Measurements from ENCODE around the gene DDX42. TPM values are rescaled to one million over a fixed set of nuclear protein-coding genes. Genes with fewer than 3 reads are reported as not detected.
A peak's percentile ranks its signal among the peaks of the same experiment; 100 is the strongest.

DDX42 gene
- total RNA-seq, 1 experiment from 2014 or later: 174 TPM

GRCh38 chr17:63740464-63741142 lies 33.4 kb upstream of the DDX42 start:
- H3K27ac ChIP-seq (ENCODE audit: low read depth, low read length): peak overlapping the region; percentile 89
- CTCF ChIA-PET: interaction anchor here (0.6 to 1.6 kb wide), 3 partner anchors 11 to 312 kb away, joined by 3 read pairs; no protein-coding TSS in a partner anchor
- intact Hi-C loops (cut with micrococcal nuclease): loop anchor here (1.0 kb wide), 1 partner anchor 33 kb away; the partner anchor contains the start of gene CCDC47

More at GRCh38 chr17:63740464-63741142, 33.4 kb upstream of the DDX42 start:
- ChIA-PET RAD21 (ENCODE audit: low non-redundant PET in 1 of 2, low total read pairs in 2 of 2, uncharacterized antibody in 2 of 2, unreplicated experiment in 2 of 2) (no interaction called here), POLR2A (interaction anchor here (1.5 kb wide), 1 partner anchor 33 kb away, joined by 5 read pairs; the partner anchor contains the start of genes CCDC47 and DDX42)
- H3K9me3 ChIP-seq (ENCODE audit: control insufficient read depth in 1 of 2, insufficient read depth in 1 of 2, low read depth in 1 of 2, low read length in 2 of 2): no peaks in the 10 kb centered on the region
- TF ChIP-seq ZFX (IDR thresholded peaks at IDR 0.05) (no peak), CEBPB (IDR thresholded peaks at IDR 0.05; ENCODE audit: low read depth) (no peak), ELF1 (IDR thresholded peaks at IDR 0.05; ENCODE audit: borderline replicate concordance, low read depth) (no peak), SIN3A (IDR thresholded peaks at IDR 0.05; ENCODE audit: low read depth) (no peak), REST (IDR thresholded peaks at IDR 0.05; ENCODE audit: low read depth) (no peak), SRF (IDR thresholded peaks at IDR 0.05; ENCODE audit: low read depth) (no peak), YY1 (IDR thresholded peaks at IDR 0.05; ENCODE audit: extremely low read depth, insufficient replicate concordance, low read depth, low read length) (no peak), JUND (IDR thresholded peaks at IDR 0.05) (no peak), EZH2 (IDR thresholded peaks at IDR 0.05) (no peak), EZH2phosphoT487 (IDR thresholded peaks at IDR 0.05; ENCODE audit: borderline replicate concordance) (no peak), ZNF274 (IDR thresholded peaks at IDR 0.05; ENCODE audit: low read depth, low read length) (no peak), SP1 (IDR thresholded peaks at IDR 0.05; ENCODE audit: low read depth) (no peak), EGR1 (IDR thresholded peaks at IDR 0.05; ENCODE audit: low read depth) (no peak), FOSL1 (IDR thresholded peaks at IDR 0.05; ENCODE audit: low read depth) (no peak)
- TF ChIP-seq, protein P1, sequence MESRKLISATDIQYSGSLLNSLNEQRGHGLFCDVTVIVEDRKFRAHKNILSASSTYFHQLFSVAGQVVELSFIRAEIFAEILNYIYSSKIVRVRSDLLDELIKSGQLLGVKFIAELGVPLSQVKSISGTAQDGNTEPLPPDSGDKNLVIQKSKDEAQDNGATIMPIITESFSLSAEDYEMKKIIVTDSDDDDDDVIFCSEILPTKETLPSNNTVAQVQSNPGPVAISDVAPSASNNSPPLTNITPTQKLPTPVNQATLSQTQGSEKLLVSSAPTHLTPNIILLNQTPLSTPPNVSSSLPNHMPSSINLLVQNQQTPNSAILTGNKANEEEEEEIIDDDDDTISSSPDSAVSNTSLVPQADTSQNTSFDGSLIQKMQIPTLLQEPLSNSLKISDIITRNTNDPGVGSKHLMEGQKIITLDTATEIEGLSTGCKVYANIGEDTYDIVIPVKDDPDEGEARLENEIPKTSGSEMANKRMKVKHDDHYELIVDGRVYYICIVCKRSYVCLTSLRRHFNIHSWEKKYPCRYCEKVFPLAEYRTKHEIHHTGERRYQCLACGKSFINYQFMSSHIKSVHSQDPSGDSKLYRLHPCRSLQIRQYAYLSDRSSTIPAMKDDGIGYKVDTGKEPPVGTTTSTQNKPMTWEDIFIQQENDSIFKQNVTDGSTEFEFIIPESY (IDR thresholded peaks at IDR 0.05; ENCODE audit: extremely low read depth, insufficient replicate concordance, low read length): no peak
- TF ChIP-seq, protein P2, sequence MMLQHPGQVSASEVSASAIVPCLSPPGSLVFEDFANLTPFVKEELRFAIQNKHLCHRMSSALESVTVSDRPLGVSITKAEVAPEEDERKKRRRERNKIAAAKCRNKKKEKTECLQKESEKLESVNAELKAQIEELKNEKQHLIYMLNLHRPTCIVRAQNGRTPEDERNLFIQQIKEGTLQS (IDR thresholded peaks at IDR 0.05): no peak
- no peaks in the 10 kb centered on the region; the same call in 1 of the 2 replicates for H4K20me1 ChIP-seq (ENCODE audit: insufficient read depth)
- H3K9ac ChIP-seq (ENCODE audit: low read length): peak overlapping the region; percentile 88
- TSS peak; percentile 59 for BruUV-seq (replicated peaks)
- peak overlapping the region; percentile 89 for H3K4me2 ChIP-seq (ENCODE audit: low read length)
- no peaks in the 10 kb centered on the region for H3K27me3 ChIP-seq (ENCODE audit: insufficient read depth, low read length)
- peak overlapping the region; percentile 87 to 97 for H3K4me3 ChIP-seq (replicated peaks in 1 of 2; ENCODE audit: low read depth in 1 of 2, low read length in 2 of 2)
- no peak overlapping the region for H2AFZ ChIP-seq (ENCODE audit: low read depth, low read length, poor library complexity, severe bottlenecking)
- ATAC-seq (no peak), DNase-seq (ENCODE audit: low read depth, low spot score) (no peak)
- peaks cover 2 to 5% of the 10 kb centered on the region in 2 experiments; a peak in 3 of 4 replicates for H3K36me3 ChIP-seq (ENCODE audit: control insufficient read depth in 1 of 2, insufficient read depth in 2 of 2, low read length in 2 of 2)
- H3K9me2 ChIP-seq (ENCODE audit: insufficient read depth): no peaks in the 10 kb centered on the region
- peaks cover 6 to 23% of the 10 kb centered on the region in 2 experiments; a peak in 3 of 4 replicates for H3K4me1 ChIP-seq (ENCODE audit: control insufficient read depth in 1 of 2, insufficient read depth in 2 of 2, low read length in 2 of 2)
- H3K79me2 ChIP-seq (ENCODE audit: insufficient read depth, low read length): peaks cover 18% of the 10 kb centered on the region
